NCI-H2029 (cell line): ENCODE results near the gene ZNRD2.
"Not testable (repeated sequence)": the region's sequence is repeated elsewhere in the genome, so short reads cannot be mapped to it uniquely, and the experiment has no call there.

ENCODE experiments used
- DNase-seq: peaks from one replicate; lab custom pipeline; 2025; lab: John Stamatoyannopoulos, UW

The ZNRD2 gene

GRCh38 chr11:65569973-65570918 lies at the start of gene ZNRD2:
Gene ZNRD2 (plus strand): TSS chr11:65570477. CDS start chr11:65570492, 15 bp downstream.
- peak; percentile 97 for DNase-seq

GRCh38 chr11:65521777-65522521 lies 48.3 kb upstream of the ZNRD2 start:
- DNase-seq: not testable (repeated sequence)

- not testable (repeated sequence) for DNase-seq
Observed at GRCh38 chr11:65522718-65523630, 47.3 kb upstream of the ZNRD2 start.

GRCh38 chr11:65523631-65523968 lies 46.7 kb upstream of the ZNRD2 start:
- not testable (repeated sequence) for DNase-seq

GRCh38 chr11:65524014-65524740 lies 46.1 kb upstream of the ZNRD2 start:
- no peak for DNase-seq

GRCh38 chr11:65524741-65525545 lies 45.3 kb upstream of the ZNRD2 start, which contains the start of gene SCYL1:
Gene SCYL1 (plus strand): TSS chr11:65525083. CDS start chr11:65525154, 71 bp downstream.
- peak; percentile 39 for DNase-seq

- no peak for DNase-seq
Observed at GRCh38 chr11:65525546-65526480, 44.5 kb upstream of the ZNRD2 start.

GRCh38 chr11:65526744-65527143 lies 43.5 kb upstream of the ZNRD2 start:
- DNase-seq: no peak

- DNase-seq: no peak
Observed at GRCh38 chr11:65528819-65529350, 41.4 kb upstream of the ZNRD2 start.

GRCh38 chr11:65529475-65530156 lies 40.7 kb upstream of the ZNRD2 start:
- DNase-seq: no peak

GRCh38 chr11:65530157-65530496 lies 40.1 kb upstream of the ZNRD2 start:
- no peak for DNase-seq

GRCh38 chr11:65532388-65533064 lies 37.8 kb upstream of the ZNRD2 start:
- no peak for DNase-seq

GRCh38 chr11:65535102-65535501 lies 35.2 kb upstream of the ZNRD2 start:
- DNase-seq: no peak

GRCh38 chr11:65536412-65537295 lies 33.6 kb upstream of the ZNRD2 start:
- DNase-seq: no peak

- no peak for DNase-seq
Observed at GRCh38 chr11:65537296-65537597, 33.0 kb upstream of the ZNRD2 start.

GRCh38 chr11:65537620-65538231 lies 32.6 kb upstream of the ZNRD2 start:
- DNase-seq: no peak
